Activated naive CD4-positive, alpha-beta T cell treated with anti-CD3 and anti-CD28 coated beads, Interleukin-2, amount 50 U/mL, for 24 hours (primary cell): ENCODE measurements around the gene BCR.

Experiments
- H3K27ac Mint-ChIP-seq: one replicate; pipeline ENCODE4 v1.8.0; 2021; ENCODE audit warnings: mild to moderate bottlenecking, mixed read lengths
- H3K27me3 Mint-ChIP-seq: one replicate; pipeline ENCODE4 v1.8.0; 2021; ENCODE audit warnings: mixed read lengths
- H3K36me3 Mint-ChIP-seq: one replicate; pipeline ENCODE4 v1.8.0; 2021; ENCODE audit warnings: mixed read lengths
- H3K4me1 Mint-ChIP-seq: one replicate; pipeline ENCODE4 v1.8.0; 2021; ENCODE audit warnings: mixed read lengths
- H3K4me3 Mint-ChIP-seq: one replicate; pipeline ENCODE4 v1.8.0; 2021; ENCODE audit warnings: mild to moderate bottlenecking, mixed read lengths
- H3K9me3 Mint-ChIP-seq: one replicate; pipeline ENCODE4 v1.8.0; 2021; ENCODE audit warnings: mixed read lengths

Gene BCR

GRCh38 chr22:23234409-23235161 lies 54.3 kb downstream of the BCR start:
- Mint-ChIP-seq H3K27me3 (no peaks in the 10 kb centered on the region), H3K4me3 (peak overlapping the region; percentile 27), H3K27ac (peak overlapping the region; percentile 59), H3K4me1 (peaks cover 77% of the 10 kb centered on the region), H3K36me3 (peaks cover 11% of the 10 kb centered on the region), H3K9me3 (no peaks in the 10 kb centered on the region)

DNA sequence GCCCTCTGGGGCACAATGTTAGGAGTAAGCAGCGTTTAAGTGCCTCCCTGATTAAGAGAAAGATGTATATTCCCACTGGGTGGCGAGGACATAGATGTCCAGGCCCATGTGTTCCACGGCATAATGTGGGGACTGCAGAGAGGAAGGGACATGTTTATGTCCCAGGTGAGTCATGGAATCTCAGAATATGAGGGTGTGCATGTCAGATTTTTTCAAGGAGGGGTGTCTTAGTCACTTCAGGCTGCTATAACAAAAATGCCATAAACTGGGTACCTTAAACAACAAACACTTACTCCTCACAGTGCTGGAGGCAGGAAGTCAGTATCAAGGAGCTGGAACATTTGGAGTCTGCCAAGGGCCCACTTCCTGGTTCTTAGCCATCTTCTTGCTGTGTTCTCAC lies 55.1 kb downstream of the BCR start:
- no peaks in the 10 kb centered on the region for H3K27me3 Mint-ChIP-seq

GRCh38 chr22:23236026-23236425 lies 55.7 kb downstream of the BCR start:
- Mint-ChIP-seq H3K27ac (peak overlapping the region; percentile 76), H3K4me1 (peaks cover 80% of the 10 kb centered on the region), H3K9me3 (no peaks in the 10 kb centered on the region), H3K36me3 (peaks cover 10% of the 10 kb centered on the region), H3K27me3 (no peaks in the 10 kb centered on the region), H3K4me3 (no peak overlapping the region)

More for the DNA sequence above, 55.1 kb downstream of the BCR start:
- Mint-ChIP-seq H3K27ac (peak overlapping the region; percentile 74), H3K4me3 (no peak overlapping the region), H3K36me3 (peaks cover 7% of the 10 kb centered on the region), H3K9me3 (no peaks in the 10 kb centered on the region), H3K4me1 (peaks cover 76% of the 10 kb centered on the region)

DNA sequence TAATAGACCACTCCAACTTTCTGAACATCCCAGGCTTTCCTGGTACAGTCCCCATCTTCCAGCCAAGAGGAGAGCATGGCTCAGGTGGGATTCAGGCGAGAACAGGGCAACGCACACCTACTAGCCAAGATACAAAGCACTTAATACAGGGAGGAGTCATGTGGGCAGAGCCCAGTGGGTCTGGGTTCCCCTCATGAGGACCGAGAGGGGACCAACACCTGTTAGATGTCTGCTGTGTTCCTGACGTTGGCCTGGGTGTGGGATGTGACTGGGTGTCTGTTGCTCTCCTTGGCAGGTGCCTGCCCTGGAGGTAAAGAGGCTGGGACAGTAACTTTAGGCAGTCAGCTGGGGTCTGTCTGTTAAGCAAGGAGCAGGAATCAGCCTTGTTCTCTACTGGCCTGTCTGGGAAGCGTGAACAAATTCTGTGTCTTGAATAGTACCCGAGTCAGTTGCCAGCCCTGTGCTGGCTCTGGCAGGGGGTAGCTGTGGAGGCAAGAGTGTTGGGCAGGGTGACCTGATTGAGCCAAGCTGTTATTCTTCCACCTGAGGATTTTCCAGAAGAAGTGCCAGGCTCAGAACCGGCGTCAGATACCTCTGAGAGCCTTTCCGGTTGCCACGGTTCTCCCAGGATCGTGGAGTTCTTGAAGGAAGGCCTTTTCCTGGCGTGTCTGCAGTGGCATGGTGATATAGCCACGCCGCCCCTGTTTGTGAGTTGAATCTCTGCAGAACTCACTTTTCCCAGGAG lies 56.3 kb downstream of the BCR start:
- Mint-ChIP-seq H3K4me1 (peaks cover 82% of the 10 kb centered on the region), H3K27me3 (no peaks in the 10 kb centered on the region), H3K27ac (peak overlapping the region; percentile 76), H3K36me3 (peaks cover 10% of the 10 kb centered on the region), H3K9me3 (no peaks in the 10 kb centered on the region), H3K4me3 (no peak overlapping the region)

- Mint-ChIP-seq H3K9me3 (no peaks in the 10 kb centered on the region), H3K27me3 (no peaks in the 10 kb centered on the region), H3K36me3 (peaks cover 10% of the 10 kb centered on the region), H3K4me3 (peak overlapping the region; percentile 30), H3K4me1 (peaks cover 84% of the 10 kb centered on the region), H3K27ac (peak overlapping the region; percentile 79)
Observed at GRCh38 chr22:23237201-23237798, 57.0 kb downstream of the BCR start.

DNA sequence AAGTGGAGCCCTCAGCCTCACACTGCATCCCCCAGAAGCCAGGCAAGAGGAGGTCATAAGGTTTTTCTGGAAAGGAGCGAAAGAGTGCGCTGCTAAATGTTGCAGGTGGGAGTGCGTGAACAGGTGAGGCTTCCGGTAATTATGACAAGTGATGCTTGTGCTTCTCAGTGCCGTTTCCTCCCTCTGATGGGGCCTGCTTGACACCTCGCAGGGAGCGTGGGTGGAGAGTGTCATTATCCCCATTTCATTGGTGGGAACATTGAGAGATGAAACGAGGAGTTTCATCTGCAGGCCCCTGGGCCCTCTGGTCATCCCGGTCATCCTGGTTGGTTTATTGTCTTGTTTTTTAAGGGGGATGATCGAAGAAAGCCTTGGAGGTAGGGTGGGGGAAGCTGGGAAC lies 57.5 kb downstream of the BCR start:
- H3K4me3 Mint-ChIP-seq = peak overlapping the region; percentile 30
- H3K9me3 Mint-ChIP-seq = no peaks in the 10 kb centered on the region
- peaks cover 10% of the 10 kb centered on the region for H3K36me3 Mint-ChIP-seq
- no peaks in the 10 kb centered on the region for H3K27me3 Mint-ChIP-seq
- H3K27ac Mint-ChIP-seq = peak overlapping the region; percentile 79
- H3K4me1 Mint-ChIP-seq = peaks cover 85% of the 10 kb centered on the region

GRCh38 chr22:23238707-23239106 lies 58.4 kb downstream of the BCR start:
- H3K27ac Mint-ChIP-seq = no peak overlapping the region
- H3K4me3 Mint-ChIP-seq = no peak overlapping the region
- no peaks in the 10 kb centered on the region for H3K9me3 Mint-ChIP-seq
- no peaks in the 10 kb centered on the region for H3K27me3 Mint-ChIP-seq
- H3K36me3 Mint-ChIP-seq = peaks cover 10% of the 10 kb centered on the region
- H3K4me1 Mint-ChIP-seq = peaks cover 87% of the 10 kb centered on the region

- Mint-ChIP-seq H3K36me3 (peaks cover 7% of the 10 kb centered on the region), H3K27me3 (no peaks in the 10 kb centered on the region), H3K4me1 (peaks cover 87% of the 10 kb centered on the region), H3K9me3 (no peaks in the 10 kb centered on the region), H3K4me3 (no peak overlapping the region), H3K27ac (peak overlapping the region; percentile 84)
Observed at GRCh38 chr22:23239429-23239828, 59.1 kb downstream of the BCR start.

GRCh38 chr22:23240639-23241389 lies 60.5 kb downstream of the BCR start:
- Mint-ChIP-seq H3K9me3 (no peaks in the 10 kb centered on the region), H3K4me3 (peak overlapping the region; percentile 51), H3K36me3 (peaks cover 5% of the 10 kb centered on the region), H3K27ac (peak overlapping the region; percentile 91), H3K4me1 (peaks cover 90% of the 10 kb centered on the region), H3K27me3 (no peaks in the 10 kb centered on the region)

DNA sequence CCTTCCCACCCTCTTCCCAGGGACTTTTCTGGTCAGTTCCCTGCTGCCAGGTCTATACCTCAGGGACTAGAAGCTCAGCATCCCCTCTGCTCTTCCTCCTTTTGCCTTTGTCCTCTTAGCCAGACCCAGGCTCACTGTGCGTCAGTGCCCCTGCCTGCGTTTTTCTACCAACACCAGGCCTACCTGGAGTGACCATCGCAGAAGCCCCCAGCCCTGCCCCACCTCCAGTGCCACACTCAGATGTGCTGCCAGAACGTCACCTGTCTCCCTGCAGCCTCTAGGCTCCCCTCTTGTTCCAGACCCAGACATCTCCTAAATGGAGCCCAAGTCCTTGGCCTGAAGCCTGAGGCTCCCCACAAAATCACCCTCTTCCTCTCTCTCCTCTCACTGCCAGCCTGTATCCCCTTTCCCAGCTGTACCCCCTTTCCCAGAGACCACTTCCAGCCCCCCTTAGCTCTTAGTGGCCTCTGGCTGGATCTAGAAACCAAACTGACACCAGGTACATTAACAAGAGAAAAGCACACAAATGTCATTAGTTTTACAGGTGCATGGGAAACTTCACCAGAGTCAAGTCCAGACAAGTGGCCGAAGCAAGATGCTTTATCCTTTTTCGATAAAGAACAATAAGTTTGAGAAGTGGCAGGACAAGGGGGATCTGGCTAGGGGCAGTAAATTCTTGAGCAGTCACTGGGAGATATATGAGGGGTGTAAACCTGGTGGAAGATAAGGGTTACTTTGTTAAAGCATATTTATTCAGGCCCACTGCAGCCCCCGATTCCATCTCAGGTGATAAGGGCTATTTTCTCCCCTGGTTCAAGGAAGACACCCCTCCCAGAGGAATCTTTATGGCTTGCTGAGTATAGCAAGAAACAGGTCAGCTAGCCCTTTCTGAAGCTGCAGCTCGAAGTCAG lies 61.5 kb downstream of the BCR start:
- Mint-ChIP-seq H3K9me3 (no peaks in the 10 kb centered on the region), H3K27ac (peak overlapping the region; percentile 86), H3K36me3 (peaks cover 3% of the 10 kb centered on the region), H3K4me3 (peak overlapping the region; percentile 30), H3K4me1 (peaks cover 93% of the 10 kb centered on the region), H3K27me3 (no peaks in the 10 kb centered on the region)

DNA sequence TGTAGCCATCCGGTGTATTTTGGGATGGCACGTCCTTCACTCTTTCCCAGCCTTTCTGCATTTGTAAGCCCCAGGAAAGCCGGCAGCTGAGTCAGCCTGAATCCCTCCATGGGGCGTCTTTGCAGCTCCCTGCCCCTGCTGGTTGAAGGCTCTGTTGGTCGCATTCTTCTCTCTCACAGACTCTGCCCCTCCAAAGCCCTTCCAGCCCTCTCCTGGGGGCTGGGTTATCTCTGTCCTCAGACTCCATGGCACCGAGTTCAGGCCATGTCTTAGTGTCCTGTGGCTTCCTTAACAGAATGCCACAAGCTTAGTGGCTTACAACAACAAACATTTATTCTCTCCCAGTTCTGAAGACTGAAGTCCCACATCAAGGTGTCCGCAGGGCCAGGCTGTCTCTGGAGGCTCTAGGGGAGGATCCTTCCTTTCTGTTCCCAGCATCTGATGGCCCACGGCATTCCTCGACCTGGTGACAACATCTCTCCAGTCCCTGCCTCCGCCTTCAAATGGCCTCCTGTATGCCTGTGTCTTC lies 62.2 kb downstream of the BCR start:
- Mint-ChIP-seq H3K4me3 (peak overlapping the region; percentile 85), H3K27ac (peak overlapping the region; percentile 96), H3K9me3 (no peaks in the 10 kb centered on the region), H3K36me3 (peaks cover 3% of the 10 kb centered on the region), H3K4me1 (peaks cover 94% of the 10 kb centered on the region), H3K27me3 (no peaks in the 10 kb centered on the region)

- Mint-ChIP-seq H3K4me3 (peak overlapping the region; percentile 85), H3K27me3 (no peaks in the 10 kb centered on the region), H3K27ac (peak overlapping the region; percentile 96), H3K4me1 (peaks cover 94% of the 10 kb centered on the region), H3K36me3 (peaks cover 3% of the 10 kb centered on the region), H3K9me3 (no peaks in the 10 kb centered on the region)
Observed at GRCh38 chr22:23243006-23243573, 62.8 kb downstream of the BCR start.

DNA sequence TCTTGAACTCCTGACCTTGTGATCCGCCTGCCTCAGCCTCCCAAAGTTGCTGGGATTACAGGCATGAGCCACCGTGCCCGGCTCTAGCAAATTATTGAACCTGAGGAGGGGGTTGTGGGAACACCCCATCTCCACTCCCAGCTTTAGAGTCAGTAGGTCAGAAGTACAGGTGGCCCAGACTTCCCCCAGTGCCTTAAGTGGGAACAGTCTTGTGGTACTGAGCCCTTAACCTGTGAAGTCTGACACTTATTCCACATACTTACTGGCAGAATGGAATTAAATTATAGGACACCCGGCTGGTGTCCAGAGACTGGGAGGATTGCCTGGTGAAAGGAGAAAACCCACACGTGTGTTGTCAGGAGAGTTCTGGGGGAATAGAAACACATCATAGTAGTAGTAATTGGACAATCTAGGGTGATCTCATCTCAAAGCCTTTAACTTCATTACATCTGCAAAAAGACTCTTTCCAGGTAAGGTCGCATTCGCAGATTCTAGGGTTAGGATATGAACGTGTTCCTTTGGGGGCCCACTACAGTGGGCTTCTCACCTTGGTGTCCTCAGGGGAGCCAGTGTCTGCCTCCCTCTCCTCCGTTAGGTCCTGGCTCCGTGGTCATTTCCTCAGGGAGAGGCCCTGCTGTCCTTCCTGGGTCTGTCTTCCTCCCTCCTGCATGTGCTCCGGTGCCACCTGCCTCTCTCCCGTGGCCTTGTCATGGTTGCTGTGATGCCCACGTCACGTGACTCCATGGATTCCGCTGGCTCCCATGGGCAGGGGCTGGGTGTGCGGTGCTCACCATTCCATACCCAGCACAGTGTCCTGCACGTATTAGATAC lies 63.8 kb downstream of the BCR start:
- H3K27me3 Mint-ChIP-seq = no peaks in the 10 kb centered on the region
- no peaks in the 10 kb centered on the region for H3K9me3 Mint-ChIP-seq
- peaks cover 3% of the 10 kb centered on the region for H3K36me3 Mint-ChIP-seq
- peaks cover 90% of the 10 kb centered on the region for H3K4me1 Mint-ChIP-seq
- peak overlapping the region; percentile 85 for H3K4me3 Mint-ChIP-seq
- H3K27ac Mint-ChIP-seq = peak overlapping the region; percentile 96
